ENCODE measurements around the gene P4HB.

Gene P4HB

DNA sequence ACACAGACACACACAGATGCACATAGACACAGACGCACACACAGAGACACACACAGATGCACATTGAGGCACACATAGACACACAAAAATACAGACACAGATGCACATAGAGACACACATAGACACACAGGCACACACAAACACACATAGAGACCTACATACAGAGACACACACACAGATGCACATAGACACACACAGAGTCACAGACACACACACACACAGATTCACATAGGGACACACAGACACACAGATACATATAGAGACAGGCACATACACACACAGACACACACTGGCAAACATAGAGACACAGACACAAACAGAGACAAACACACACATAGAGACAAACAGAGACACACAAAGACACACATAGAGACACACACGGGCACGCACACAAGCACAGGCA, 66.3 kb downstream of the P4HB start:
- TF ChIP-seq, protein P1, sequence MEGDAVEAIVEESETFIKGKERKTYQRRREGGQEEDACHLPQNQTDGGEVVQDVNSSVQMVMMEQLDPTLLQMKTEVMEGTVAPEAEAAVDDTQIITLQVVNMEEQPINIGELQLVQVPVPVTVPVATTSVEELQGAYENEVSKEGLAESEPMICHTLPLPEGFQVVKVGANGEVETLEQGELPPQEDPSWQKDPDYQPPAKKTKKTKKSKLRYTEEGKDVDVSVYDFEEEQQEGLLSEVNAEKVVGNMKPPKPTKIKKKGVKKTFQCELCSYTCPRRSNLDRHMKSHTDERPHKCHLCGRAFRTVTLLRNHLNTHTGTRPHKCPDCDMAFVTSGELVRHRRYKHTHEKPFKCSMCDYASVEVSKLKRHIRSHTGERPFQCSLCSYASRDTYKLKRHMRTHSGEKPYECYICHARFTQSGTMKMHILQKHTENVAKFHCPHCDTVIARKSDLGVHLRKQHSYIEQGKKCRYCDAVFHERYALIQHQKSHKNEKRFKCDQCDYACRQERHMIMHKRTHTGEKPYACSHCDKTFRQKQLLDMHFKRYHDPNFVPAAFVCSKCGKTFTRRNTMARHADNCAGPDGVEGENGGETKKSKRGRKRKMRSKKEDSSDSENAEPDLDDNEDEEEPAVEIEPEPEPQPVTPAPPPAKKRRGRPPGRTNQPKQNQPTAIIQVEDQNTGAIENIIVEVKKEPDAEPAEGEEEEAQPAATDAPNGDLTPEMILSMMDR (IDR thresholded peaks at IDR 0.05), result no peak

All from LNCAP (cell line).